Thoracic aorta (tissue), 2 donors: ENCODE results near the gene RHEBL1. TPM values are rescaled to one million over a fixed set of nuclear protein-coding genes. Genes with fewer than 3 reads are reported as not detected.

Source experiments
- ATAC-seq: fragments of 150-250 bp; one replicate; pipeline ENCODE4 v1.8.0; 2017; ENCODE audit warnings: low read depth; ENCODE audit not compliant: insufficient number of reproducible peaks, low FRiP score
- DNase-seq: peaks from one replicate; pipeline ENCODE4 v3.0.0-alpha.2; 2020; ENCODE audit warnings: low spot score
- H3K27ac ChIP-seq, 2 donors: fragments of 200-600 bp; sonication (generic); 1 replicate in 1 of 2; 2 replicates in 1 of 2; pipeline ENCODE4 v1.5.1; 2016; ENCODE audit warnings: mild to moderate bottlenecking in 2 of 2, moderate library complexity in 2 of 2
- H3K27me3 ChIP-seq: fragments of 200-600 bp; sonication (generic); replicated peaks from 2 replicates; pipeline ENCODE4 v1.6.0; 2016; ENCODE audit warnings: mild to moderate bottlenecking; ENCODE audit not compliant: insufficient read depth
- H3K36me3 ChIP-seq: fragments of 200-600 bp; sonication (generic); one replicate; pipeline ENCODE4 v1.5.1; 2016
- H3K4me1 ChIP-seq, 2 donors: fragments of 200-600 bp; sonication (generic); 1 replicate in 1 of 2; 2 replicates in 1 of 2; pipeline versions ENCODE4 v1.5.1 to v1.6.0; 2016; ENCODE audit warnings: low read depth in 2 of 2, mild to moderate bottlenecking in 1 of 2; ENCODE audit not compliant: control insufficient read depth in 1 of 2
- H3K4me3 ChIP-seq: fragments of 200-600 bp; sonication (generic); 2 replicates; pipeline ENCODE4 v1.5.1; 2016; ENCODE audit warnings: mild to moderate bottlenecking
- H3K9me3 ChIP-seq: fragments of 200-600 bp; sonication (generic); 2 replicates; pipeline ENCODE4 v1.5.1; 2016
- total RNA-seq, 2 donors: library from RNA; depleted of rRNA; stranded (reverse); fragments of >200 nt; gene quantifications; one replicate each; pipeline versions ENCODE4 v1.1.0 to v1.2.3, GENCODE V29; 2016
- TF ChIP-seq, protein P1 (sequence below): fragments of 200-600 bp; sonication (generic); IDR thresholded peaks from one replicate; pipeline ENCODE4 v1.5.1; 2019; ENCODE audit warnings: antibody characterized with exemption

RHEBL1 gene
- total RNA-seq, 2 donors from 2014 or later = 1.3 TPM; not detected in 1

GRCh38 chr12:49092816-49093406, 23.1 kb upstream of the RHEBL1 start:
- H3K4me3 ChIP-seq = no peak overlapping the region
- TF ChIP-seq, protein P1, sequence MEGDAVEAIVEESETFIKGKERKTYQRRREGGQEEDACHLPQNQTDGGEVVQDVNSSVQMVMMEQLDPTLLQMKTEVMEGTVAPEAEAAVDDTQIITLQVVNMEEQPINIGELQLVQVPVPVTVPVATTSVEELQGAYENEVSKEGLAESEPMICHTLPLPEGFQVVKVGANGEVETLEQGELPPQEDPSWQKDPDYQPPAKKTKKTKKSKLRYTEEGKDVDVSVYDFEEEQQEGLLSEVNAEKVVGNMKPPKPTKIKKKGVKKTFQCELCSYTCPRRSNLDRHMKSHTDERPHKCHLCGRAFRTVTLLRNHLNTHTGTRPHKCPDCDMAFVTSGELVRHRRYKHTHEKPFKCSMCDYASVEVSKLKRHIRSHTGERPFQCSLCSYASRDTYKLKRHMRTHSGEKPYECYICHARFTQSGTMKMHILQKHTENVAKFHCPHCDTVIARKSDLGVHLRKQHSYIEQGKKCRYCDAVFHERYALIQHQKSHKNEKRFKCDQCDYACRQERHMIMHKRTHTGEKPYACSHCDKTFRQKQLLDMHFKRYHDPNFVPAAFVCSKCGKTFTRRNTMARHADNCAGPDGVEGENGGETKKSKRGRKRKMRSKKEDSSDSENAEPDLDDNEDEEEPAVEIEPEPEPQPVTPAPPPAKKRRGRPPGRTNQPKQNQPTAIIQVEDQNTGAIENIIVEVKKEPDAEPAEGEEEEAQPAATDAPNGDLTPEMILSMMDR = no peak
- H3K27me3 ChIP-seq = peaks cover 8% of the 10 kb centered on the region
- peaks cover 32 to 56% of the 10 kb centered on the region in 2 donors for H3K4me1 ChIP-seq
- ATAC-seq (no peak), DNase-seq (no peak)
- no peaks in the 10 kb centered on the region for H3K9me3 ChIP-seq
- H3K36me3 ChIP-seq = peaks cover 9% of the 10 kb centered on the region
- no peak overlapping the region for H3K27ac ChIP-seq

DNA sequence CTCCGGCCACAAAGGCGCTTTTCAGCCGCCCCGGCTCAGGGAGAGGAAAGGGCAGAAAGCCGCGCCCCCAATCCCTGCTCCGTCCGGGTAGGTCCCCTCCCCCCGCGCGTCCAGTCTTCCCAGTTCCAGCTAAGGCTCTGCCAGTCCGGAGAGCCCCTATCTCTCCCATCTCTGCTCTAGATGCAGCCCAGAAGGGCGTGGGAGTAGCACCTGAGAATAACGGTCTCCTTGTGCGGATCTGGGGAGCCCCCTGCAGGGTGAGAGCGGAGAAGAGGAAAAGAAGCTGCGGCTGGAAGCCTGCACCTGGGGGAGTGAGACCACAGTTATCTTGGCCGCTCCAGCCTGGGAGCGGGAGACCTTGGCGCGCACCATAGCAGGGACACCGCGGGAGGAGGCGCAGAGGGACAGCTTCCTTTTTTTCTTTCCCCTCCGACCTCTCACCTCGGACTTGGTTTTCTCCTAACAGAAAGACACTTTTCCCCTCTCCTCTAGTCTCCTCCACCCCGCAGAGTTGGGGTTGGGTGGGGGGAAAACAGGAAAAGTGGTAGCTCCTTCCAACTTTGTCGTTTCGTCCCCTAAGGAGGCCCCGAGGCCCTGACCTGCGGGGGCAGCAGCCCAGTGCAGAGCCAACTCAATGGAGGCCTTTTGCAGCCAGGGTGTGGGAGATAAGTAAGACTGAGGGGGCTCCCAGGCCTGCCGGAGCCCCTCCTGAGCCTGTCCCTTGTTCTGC, 22.5 kb upstream of the RHEBL1 start:
- no peak for DNase-seq
- Histone ChIP-seq H3K36me3 (peaks cover 3% of the 10 kb centered on the region), H3K9me3 (no peaks in the 10 kb centered on the region), H3K27ac (no peak overlapping the region), H3K4me3 (peak overlapping the region; percentile 50), H3K27me3 (peaks cover 8% of the 10 kb centered on the region), H3K4me1 (peaks cover 32 to 56% of the 10 kb centered on the region in 2 donors)
- no peak for ATAC-seq
- TF ChIP-seq, protein P1 = peak; percentile 20

GRCh38 chr12:49091836-49092085, 22.0 kb upstream of the RHEBL1 start:
- no peaks in the 10 kb centered on the region for H3K9me3 ChIP-seq
- DNase-seq = no peak
- peak overlapping the region; percentile 50 for H3K4me3 ChIP-seq
- no peaks in the 10 kb centered on the region for H3K36me3 ChIP-seq
- H3K27me3 ChIP-seq = peaks cover 8% of the 10 kb centered on the region
- ATAC-seq = no peak
- H3K4me1 ChIP-seq = peaks cover 32 to 56% of the 10 kb centered on the region in 2 donors
- no peak overlapping the region for H3K27ac ChIP-seq
- TF ChIP-seq, protein P1 = no peak

DNA sequence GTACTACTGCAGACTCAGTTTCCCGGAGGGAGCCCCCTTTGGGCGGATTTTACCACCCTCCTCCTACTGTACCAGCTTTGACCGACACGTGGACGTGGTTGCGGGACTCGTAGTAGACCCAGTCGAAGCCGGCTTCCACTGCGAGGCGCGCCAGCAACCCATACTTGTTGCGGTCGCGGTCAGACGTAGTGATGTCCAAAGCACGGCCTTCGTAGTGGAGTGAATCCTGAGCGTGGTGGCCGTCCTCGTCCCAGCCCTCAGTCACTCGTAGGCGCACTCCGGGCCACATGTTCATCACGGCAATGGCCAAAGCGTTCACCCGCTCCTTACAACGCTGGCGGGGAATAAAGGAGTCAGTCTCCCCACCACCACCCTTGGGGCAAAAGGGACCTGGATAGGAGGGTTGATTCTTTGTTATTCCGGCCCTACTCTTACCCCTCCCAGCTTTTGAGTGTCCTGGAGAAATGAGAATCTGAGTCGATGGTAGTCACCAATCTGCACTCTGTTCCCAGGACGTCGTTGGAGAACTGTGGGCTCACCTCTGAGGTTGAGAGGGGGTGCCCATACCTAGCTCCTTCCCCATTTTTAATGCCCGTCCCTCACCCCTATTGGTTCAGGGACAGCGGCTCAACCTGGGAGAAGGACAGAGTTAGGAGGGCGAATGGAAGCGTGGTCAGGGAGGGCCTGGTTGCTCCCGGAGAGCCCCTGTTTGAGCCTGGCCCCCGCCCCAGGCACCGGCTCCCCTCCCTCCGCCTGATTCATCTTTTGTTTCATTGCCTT, 21.5 kb upstream of the RHEBL1 start:
- Histone ChIP-seq H3K9me3 (no peaks in the 10 kb centered on the region), H3K4me3 (peak overlapping the region; percentile 50), H3K27ac (no peak overlapping the region), H3K27me3 (peaks cover 8% of the 10 kb centered on the region), H3K4me1 (peaks cover 32 to 56% of the 10 kb centered on the region in 2 donors), H3K36me3 (no peaks in the 10 kb centered on the region)
- no peak for ATAC-seq
- no peak for DNase-seq
- TF ChIP-seq, protein P1 = no peak
